Hindlimb muscle (tissue), 1 donor: Measurements from ENCODE around the gene TTC28. TPM values are rescaled to one million over a fixed set of nuclear protein-coding genes. Genes with fewer than 3 reads are reported as not detected.
"Not testable (repeated sequence)": the region's sequence is repeated elsewhere in the genome, so short reads cannot be mapped to it uniquely, and the experiment has no call there.

Experiments used
- DNase-seq: peaks from one replicate; pipeline ENCODE4 v3.0.0-alpha.2; 2013
- polyA plus RNA-seq: library from polyadenylated mRNA; unstranded; fragments of 120-200 nt; gene quantifications from one replicate; pipeline ENCODE4 v1.2.1, GENCODE V29; 2013; ENCODE audit not compliant: insufficient read length

The TTC28 gene
- 30.7 TPM for polyA plus RNA-seq

- DNase-seq = peak; percentile 96
Observed at GRCh38 chr22:28679611-28680287, at the start of gene TTC28. TSS of gene TTC28 (minus strand) at chr22:28679840. CDS start at chr22:28679723, 117 bp downstream.

- DNase-seq = no peak
Observed at GRCh38 chr22:28728621-28729313, 49.1 kb upstream of the TTC28 start.

GRCh38 chr22:28728002-28728401, 48.4 kb upstream of the TTC28 start:
- no peak for DNase-seq

- DNase-seq = no peak
Observed at GRCh38 chr22:28718044-28718443, 38.4 kb upstream of the TTC28 start.

- DNase-seq = no peak
Observed at GRCh38 chr22:28716686-28717085, 37.0 kb upstream of the TTC28 start.

- no peak for DNase-seq
Observed at GRCh38 chr22:28715611-28716010, 36.0 kb upstream of the TTC28 start.

- DNase-seq = no peak
Observed at GRCh38 chr22:28714043-28714628, 34.5 kb upstream of the TTC28 start.

GRCh38 chr22:28711820-28712777, 32.5 kb upstream of the TTC28 start:
- peak; percentile 34 for DNase-seq

GRCh38 chr22:28711341-28711740, 31.7 kb upstream of the TTC28 start:
- DNase-seq = peak; percentile 16

- peak; percentile 26 for DNase-seq
Observed at GRCh38 chr22:28710576-28711191, 31.0 kb upstream of the TTC28 start.

- DNase-seq = peak; percentile 1
Observed at GRCh38 chr22:28710107-28710506, 30.5 kb upstream of the TTC28 start.

GRCh38 chr22:28706845-28707244, 27.2 kb upstream of the TTC28 start:
- no peak for DNase-seq

GRCh38 chr22:28703436-28703835, 23.8 kb upstream of the TTC28 start:
- DNase-seq = no peak

- no peak for DNase-seq
Observed at GRCh38 chr22:28702891-28703290, 23.3 kb upstream of the TTC28 start.

- DNase-seq = not testable (repeated sequence)
Observed at GRCh38 chr22:28693041-28693760, 13.6 kb upstream of the TTC28 start.

- not testable (repeated sequence) for DNase-seq
Observed at GRCh38 chr22:28689796-28690195, 10.2 kb upstream of the TTC28 start.

- not testable (repeated sequence) for DNase-seq
Observed at GRCh38 chr22:28682966-28683365, 3.3 kb upstream of the TTC28 start.

- not testable (repeated sequence) for DNase-seq
Observed at GRCh38 chr22:28680813-28681490, 1.3 kb upstream of the TTC28 start.

- DNase-seq = peak; percentile 29
Observed at GRCh38 chr22:28678778-28679610, 646 bp downstream of the TTC28 start.

GRCh38 chr22:28678170-28678569, 1.5 kb downstream of the TTC28 start:
- DNase-seq = not testable (repeated sequence)
